Measurements from ENCODE around the gene VAMP5.
A peak's percentile ranks its signal among the peaks of the same experiment; 100 is the strongest.
"Not testable (repeated sequence)": the region's sequence is repeated elsewhere in the genome, so short reads cannot be mapped to it uniquely, and the experiment has no call there.

Gene VAMP5

GRCh38 chr2:85584354-85584856, at the start of gene VAMP5:
TSS of gene VAMP5 (plus strand) at chr2:85584431. CDS start at chr2:85584491, 60 bp downstream.
- peak; percentile 54 for DNase-seq

- DNase-seq: no peak
Measured at GRCh38 chr2:85534881-85535280, 49.4 kb upstream of the VAMP5 start.

GRCh38 chr2:85536479-85536878, 47.8 kb upstream of the VAMP5 start:
- DNase-seq: no peak

- DNase-seq: peak; percentile 38
Measured at GRCh38 chr2:85537600-85538506, 46.4 kb upstream of the VAMP5 start.

GRCh38 chr2:85538507-85539360, 45.5 kb upstream of the VAMP5 start, which contains the start of gene MAT2A:
TSS of gene MAT2A (plus strand) at chr2:85539168. CDS start at chr2:85539288, 120 bp downstream.
- peak; percentile 92 for DNase-seq

- peak; percentile 73 for DNase-seq
Measured at GRCh38 chr2:85539361-85540132, 44.7 kb upstream of the VAMP5 start.

GRCh38 chr2:85540133-85540648, 44.0 kb upstream of the VAMP5 start:
- no peak for DNase-seq

- no peak for DNase-seq
Measured at GRCh38 chr2:85541262-85541661, 43.0 kb upstream of the VAMP5 start.

- no peak for DNase-seq
Measured at GRCh38 chr2:85541753-85542457, 42.3 kb upstream of the VAMP5 start.

- DNase-seq: no peak
Measured at GRCh38 chr2:85542777-85543176, 41.5 kb upstream of the VAMP5 start.

GRCh38 chr2:85544254-85544691, 40.0 kb upstream of the VAMP5 start:
- DNase-seq: not testable (repeated sequence)

- DNase-seq: not testable (repeated sequence)
Measured at GRCh38 chr2:85544915-85545779, 39.1 kb upstream of the VAMP5 start.

GRCh38 chr2:85545780-85546240, 38.4 kb upstream of the VAMP5 start:
- DNase-seq: no peak

GRCh38 chr2:85547089-85547858, 37.0 kb upstream of the VAMP5 start:
- DNase-seq: no peak

- no peak for DNase-seq
Measured at GRCh38 chr2:85547859-85548607, 36.2 kb upstream of the VAMP5 start.

- no peak for DNase-seq
Measured at GRCh38 chr2:85548608-85548900, 35.7 kb upstream of the VAMP5 start.

- DNase-seq: no peak
Measured at GRCh38 chr2:85549095-85549494, 35.1 kb upstream of the VAMP5 start.

- no peak for DNase-seq
Measured at GRCh38 chr2:85549826-85550225, 34.4 kb upstream of the VAMP5 start.

GRCh38 chr2:85550486-85550885, 33.7 kb upstream of the VAMP5 start:
- no peak for DNase-seq

All from activated T-cell treated with anti-CD3 and anti-CD28 coated beads, Interleukin-2, amount 50 U/mL, for 1 hour (primary cell).